ENCODE measurements around the gene IFIT5.

Gene IFIT5

DNA sequence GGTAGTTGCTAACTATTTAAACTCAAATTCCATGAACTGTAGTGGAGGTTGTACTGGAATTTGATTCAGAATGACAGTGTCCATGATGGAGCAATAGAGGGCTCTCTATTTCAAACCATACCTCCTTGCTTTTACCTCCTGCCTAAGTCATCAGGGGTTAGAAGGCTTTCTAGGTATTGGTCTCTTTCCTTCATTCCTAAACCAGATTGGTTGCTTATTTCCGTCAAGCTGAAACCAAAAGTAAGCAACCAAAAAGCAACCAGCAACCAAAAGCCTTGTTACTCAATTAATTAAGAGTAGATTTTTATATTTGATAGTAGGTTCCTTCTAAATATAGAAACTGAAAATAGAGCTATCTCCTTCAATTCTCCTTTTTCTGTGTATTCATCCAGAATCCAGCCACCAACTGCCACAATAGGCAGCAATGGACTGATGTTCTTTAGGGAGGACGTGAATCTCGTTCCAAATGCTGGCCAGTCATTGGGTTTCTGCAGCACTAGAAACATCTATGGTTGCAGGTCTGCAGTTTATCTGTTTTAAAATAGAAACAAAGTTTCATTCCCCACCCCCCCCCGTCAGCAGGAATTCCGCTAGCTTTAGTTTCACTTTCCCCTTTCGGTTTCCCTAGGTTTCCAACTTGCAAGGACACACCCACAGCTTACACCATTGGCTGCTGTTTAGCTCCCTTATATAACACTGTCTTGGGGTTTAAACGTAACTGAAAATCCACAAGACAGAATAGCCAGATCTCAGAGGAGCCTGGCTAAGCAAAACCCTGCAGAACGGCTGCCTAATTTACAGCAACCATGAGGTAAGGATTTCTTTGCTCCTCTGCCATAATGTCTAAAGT is 22.2 kb upstream of the IFIT5 start, which contains the start of gene IFIT1:
Gene IFIT1, plus strand, starts transcription at position 717 of the 850 bp plus-strand sequence. Its CDS starts 90 bp downstream, at position 807.
- TF ChIP-seq, protein P1, sequence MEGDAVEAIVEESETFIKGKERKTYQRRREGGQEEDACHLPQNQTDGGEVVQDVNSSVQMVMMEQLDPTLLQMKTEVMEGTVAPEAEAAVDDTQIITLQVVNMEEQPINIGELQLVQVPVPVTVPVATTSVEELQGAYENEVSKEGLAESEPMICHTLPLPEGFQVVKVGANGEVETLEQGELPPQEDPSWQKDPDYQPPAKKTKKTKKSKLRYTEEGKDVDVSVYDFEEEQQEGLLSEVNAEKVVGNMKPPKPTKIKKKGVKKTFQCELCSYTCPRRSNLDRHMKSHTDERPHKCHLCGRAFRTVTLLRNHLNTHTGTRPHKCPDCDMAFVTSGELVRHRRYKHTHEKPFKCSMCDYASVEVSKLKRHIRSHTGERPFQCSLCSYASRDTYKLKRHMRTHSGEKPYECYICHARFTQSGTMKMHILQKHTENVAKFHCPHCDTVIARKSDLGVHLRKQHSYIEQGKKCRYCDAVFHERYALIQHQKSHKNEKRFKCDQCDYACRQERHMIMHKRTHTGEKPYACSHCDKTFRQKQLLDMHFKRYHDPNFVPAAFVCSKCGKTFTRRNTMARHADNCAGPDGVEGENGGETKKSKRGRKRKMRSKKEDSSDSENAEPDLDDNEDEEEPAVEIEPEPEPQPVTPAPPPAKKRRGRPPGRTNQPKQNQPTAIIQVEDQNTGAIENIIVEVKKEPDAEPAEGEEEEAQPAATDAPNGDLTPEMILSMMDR (IDR thresholded peaks at IDR 0.05; ENCODE audit: insufficient read depth, low read length, poor library complexity, severe bottlenecking), result no peak
- Histone ChIP-seq H3K27me3 (replicated peaks; ENCODE audit: control insufficient read depth, insufficient read depth, low read length) (no peaks in the 10 kb centered on the region), H3K36me3 (ENCODE audit: control insufficient read depth, insufficient read depth, low read length) (no peaks in the 10 kb centered on the region), H3K4me3 (replicated peaks; ENCODE audit: low read depth, low read length) (peak within 1 kb of the TSS; percentile 66)
- DNase-seq (ENCODE audit: extremely low read depth, insufficient read length), result peak; percentile 52

DNA sequence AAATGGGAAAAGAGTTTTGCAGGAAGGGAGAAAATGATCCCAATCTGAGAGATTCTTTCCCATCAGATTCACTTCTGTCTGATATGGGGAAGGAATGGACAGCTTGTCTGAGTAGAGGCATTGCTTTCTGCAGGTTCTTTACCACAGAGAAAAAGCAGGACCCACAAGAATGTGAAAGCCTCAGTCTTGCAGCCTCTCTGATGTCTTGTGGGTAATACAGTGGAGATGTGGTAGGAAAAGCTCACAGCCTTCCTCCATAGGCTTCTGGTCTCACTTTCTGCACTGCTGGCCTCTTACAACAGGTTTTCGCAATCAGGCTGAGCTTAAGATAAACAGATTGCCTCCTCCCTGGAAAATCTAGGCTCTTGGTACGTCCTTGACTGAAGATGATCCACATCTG is 21.4 kb upstream of the IFIT5 start:
- TF ChIP-seq, protein P1 (IDR thresholded peaks at IDR 0.05; ENCODE audit: insufficient read depth, low read length, poor library complexity, severe bottlenecking), result no peak
- no peak for DNase-seq (ENCODE audit: extremely low read depth, insufficient read length)
- Histone ChIP-seq H3K36me3 (ENCODE audit: control insufficient read depth, insufficient read depth, low read length) (no peaks in the 10 kb centered on the region), H3K27me3 (replicated peaks; ENCODE audit: control insufficient read depth, insufficient read depth, low read length) (no peaks in the 10 kb centered on the region), H3K4me3 (replicated peaks; ENCODE audit: low read depth, low read length) (peak overlapping the region; percentile 66)

DNA sequence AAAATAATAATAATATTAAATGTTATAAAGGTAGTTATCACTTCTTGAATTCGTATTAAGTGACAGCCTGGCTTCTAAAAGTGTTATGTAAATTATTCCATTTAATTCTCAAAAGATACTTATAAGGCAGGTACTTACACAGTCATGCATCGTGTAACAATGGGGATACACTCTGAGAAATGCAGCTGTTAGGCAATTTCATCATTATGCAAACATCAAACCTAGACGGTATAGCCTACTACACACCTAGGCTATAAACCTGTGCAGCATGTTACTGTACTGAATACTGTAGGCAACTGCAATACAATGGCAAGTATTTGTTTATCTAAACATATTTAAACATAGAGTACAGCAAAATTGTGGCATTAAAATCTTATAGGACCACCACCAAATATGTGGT is 20.5 kb upstream of the IFIT5 start:
- H3K4me3 ChIP-seq (replicated peaks; ENCODE audit: low read depth, low read length), result peak overlapping the region; percentile 66
- TF ChIP-seq, protein P1 (IDR thresholded peaks at IDR 0.05; ENCODE audit: insufficient read depth, low read length, poor library complexity, severe bottlenecking), result no peak
- DNase-seq (ENCODE audit: extremely low read depth, insufficient read length), result no peak
- no peaks in the 10 kb centered on the region for H3K36me3 ChIP-seq (ENCODE audit: control insufficient read depth, insufficient read depth, low read length)
- no peaks in the 10 kb centered on the region for H3K27me3 ChIP-seq (replicated peaks; ENCODE audit: control insufficient read depth, insufficient read depth, low read length)

DNA sequence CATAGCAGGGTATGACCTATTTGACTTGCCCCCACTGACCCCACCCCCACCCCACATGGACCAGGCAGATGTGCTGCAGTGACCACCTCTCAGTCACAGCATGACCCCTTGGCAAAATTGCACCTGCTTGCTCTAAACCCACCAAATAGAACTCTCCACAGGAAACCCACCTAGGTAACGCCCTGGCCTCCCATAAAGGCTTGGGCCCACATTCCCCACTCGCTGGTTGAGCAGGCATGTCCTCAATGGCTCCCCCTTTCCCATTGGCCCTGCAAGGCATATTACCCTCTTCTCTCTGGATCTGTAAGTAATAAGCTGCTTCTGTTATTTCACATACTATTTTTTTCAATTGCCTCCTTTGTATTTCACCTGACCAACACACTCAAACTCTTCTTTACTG is 19.2 kb upstream of the IFIT5 start:
- Histone ChIP-seq H3K36me3 (ENCODE audit: control insufficient read depth, insufficient read depth, low read length) (no peaks in the 10 kb centered on the region), H3K27me3 (replicated peaks; ENCODE audit: control insufficient read depth, insufficient read depth, low read length) (no peaks in the 10 kb centered on the region), H3K4me3 (replicated peaks; ENCODE audit: low read depth, low read length) (no peak overlapping the region)
- DNase-seq (ENCODE audit: extremely low read depth, insufficient read length), result no peak
- TF ChIP-seq, protein P1 (IDR thresholded peaks at IDR 0.05; ENCODE audit: insufficient read depth, low read length, poor library complexity, severe bottlenecking), result no peak

DNA sequence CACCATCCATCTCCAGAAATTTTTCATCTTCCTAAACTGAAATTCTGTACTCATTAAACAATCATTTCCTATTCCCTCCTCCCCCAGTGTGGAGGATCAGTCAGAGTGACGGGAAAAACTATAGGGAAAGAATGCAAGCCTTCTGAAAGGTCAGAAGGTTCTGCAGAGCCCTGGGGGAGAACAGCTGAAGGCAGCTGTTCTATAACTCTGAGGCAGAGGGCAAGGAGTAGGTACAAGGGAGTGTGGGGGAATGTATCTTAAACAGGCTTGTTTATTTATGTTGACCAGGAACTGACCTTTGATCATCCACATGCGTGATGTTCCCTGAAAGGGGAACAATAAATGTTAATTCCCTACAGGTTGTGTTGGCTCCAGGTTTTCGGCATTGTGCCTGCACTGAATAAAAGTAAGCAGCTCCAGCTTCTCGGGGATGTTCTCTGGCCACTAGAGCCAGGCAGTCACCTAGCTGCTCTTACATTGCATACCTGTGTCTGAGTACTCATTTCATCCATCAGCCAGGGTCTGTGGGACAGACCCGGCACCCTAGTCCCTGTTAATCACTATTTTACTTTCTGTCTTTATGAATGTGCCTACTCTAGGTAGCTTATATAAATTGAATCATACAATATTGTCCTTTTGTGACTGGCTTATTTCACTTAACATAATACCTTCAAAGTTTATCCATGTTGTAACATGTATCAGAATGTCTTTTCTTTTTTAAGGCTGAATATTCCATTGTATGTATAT is 16.2 kb upstream of the IFIT5 start:
- DNase-seq (ENCODE audit: extremely low read depth, insufficient read length), result no peak
- TF ChIP-seq, protein P1 (IDR thresholded peaks at IDR 0.05; ENCODE audit: insufficient read depth, low read length, poor library complexity, severe bottlenecking), result no peak
- Histone ChIP-seq H3K4me3 (replicated peaks; ENCODE audit: low read depth, low read length) (no peak overlapping the region), H3K27me3 (replicated peaks; ENCODE audit: control insufficient read depth, insufficient read depth, low read length) (no peaks in the 10 kb centered on the region), H3K36me3 (ENCODE audit: control insufficient read depth, insufficient read depth, low read length) (no peaks in the 10 kb centered on the region; the same call in 1 of the 2 replicates)
